Raji (cell line): ENCODE measurements around the gene MBTPS2.

Experiments used
- POLR2A ChIP-seq: IDR thresholded peaks from 2 replicates; pipeline ENCODE4 v1.6.1; 2011; ENCODE audit warnings: low read depth, low read length, control low read depth; ENCODE audit not compliant: insufficient read depth

MBTPS2 gene

GRCh38 chrX:21845096-21845495 lies 5.7 kb downstream of the MBTPS2 start:
- no peak for TF ChIP-seq POLR2A

- no peak for TF ChIP-seq POLR2A
Measured at GRCh38 chrX:21847342-21847741, 7.9 kb downstream of the MBTPS2 start.

DNA sequence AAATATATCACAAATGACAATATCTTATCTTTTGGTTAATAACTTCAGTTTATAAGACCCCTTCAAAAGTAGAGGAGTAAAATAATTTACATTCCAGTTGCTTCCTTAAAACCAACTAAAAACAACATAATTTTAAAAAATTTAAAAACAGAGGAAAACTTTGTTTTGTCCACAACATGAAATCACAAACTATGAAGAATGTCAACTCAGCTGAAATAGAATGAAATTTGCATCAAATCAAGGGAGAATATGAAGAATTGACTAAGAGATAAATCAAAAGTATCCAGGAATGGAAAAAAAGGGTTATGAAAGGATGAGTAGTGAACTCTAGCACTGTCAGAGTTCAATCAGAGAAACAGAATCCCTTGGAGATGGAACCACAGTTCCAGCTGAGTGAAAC lies 14.2 kb downstream of the MBTPS2 start:
- TF ChIP-seq POLR2A = no peak

GRCh38 chrX:21855937-21856415 lies 16.6 kb downstream of the MBTPS2 start, which contains the start of gene YY2:
Gene YY2, plus strand, starts transcription at chrX:21855987. Its CDS starts 498 bp downstream, at chrX:21856485.
- no peak for TF ChIP-seq POLR2A

DNA sequence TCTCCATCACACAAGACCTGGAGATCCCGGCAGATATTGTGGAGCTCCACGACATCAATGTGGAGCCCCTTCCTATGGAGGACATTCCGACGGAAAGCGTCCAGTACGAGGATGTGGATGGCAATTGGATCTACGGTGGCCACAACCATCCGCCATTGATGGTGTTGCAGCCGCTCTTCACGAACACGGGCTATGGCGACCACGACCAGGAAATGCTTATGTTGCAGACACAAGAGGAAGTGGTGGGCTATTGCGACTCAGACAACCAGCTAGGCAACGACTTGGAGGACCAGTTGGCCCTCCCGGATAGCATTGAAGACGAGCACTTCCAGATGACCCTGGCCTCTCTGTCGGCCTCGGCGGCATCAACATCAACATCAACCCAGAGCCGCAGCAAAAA lies 17.1 kb downstream of the MBTPS2 start:
- TF ChIP-seq POLR2A = no peak

- no peak for TF ChIP-seq POLR2A
Measured at GRCh38 chrX:21863241-21863640, 23.8 kb downstream of the MBTPS2 start.

- TF ChIP-seq POLR2A = no peak
Measured at GRCh38 chrX:21865436-21865835, 26.0 kb downstream of the MBTPS2 start.

GRCh38 chrX:21870494-21870893 lies 31.1 kb downstream of the MBTPS2 start:
- TF ChIP-seq POLR2A = no peak

DNA sequence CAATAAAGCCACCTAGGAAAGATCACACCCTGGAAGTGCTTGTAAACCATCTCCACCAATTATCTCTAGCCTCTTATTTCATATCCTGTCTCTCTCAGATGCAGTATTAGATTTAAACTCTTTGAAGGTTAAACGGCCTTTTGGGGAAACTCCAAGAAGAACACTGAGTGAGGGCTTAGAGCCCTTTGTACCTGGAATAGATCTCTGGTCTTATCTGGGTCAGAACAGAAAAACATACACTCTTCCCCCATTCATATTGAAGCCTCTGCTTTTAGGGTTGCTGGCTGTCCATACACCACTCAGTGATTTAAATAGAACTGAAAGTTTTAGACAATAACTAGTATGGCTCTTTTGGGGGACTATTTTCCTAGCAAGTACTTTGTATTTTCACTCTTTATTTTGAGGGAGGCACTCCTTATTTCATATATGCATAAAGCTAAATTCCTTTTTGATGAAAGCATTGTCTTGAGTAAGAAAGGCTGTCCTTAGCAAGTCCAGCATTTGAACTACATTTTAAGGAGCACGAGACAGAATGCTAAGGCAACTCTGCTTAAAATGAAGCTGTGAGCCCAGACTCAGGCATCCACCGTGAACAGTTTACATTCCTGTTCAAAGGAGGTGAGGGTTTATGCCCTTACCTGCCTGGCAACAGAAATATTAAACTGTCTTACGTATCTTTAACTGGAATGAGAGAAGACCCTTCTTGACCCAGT lies 33.8 kb downstream of the MBTPS2 start:
- TF ChIP-seq POLR2A = no peak

DNA sequence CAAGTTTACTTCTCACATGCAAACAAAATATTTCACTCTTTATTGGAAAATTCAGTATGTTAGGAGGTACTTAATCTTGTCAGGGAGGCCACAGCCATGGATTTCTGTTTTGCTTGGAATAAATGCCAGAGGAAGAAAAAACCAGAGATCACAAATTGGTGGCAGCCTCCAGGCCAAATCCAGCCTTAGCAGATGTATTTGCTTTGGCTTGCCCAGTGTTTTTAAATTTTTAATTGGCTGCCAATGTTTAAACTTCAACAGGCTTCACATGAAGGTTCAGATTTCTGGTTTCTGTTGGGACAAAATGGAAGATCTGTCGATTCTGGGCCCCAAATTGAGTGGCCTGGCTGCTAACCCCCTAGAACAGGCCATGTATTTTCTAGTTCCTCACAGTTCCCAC lies 35.6 kb downstream of the MBTPS2 start:
- TF ChIP-seq POLR2A = no peak

- TF ChIP-seq POLR2A = no peak
Measured at GRCh38 chrX:21881881-21882574, 42.6 kb downstream of the MBTPS2 start.

- TF ChIP-seq POLR2A = no peak
Measured at GRCh38 chrX:21883258-21883657, 43.8 kb downstream of the MBTPS2 start.

DNA sequence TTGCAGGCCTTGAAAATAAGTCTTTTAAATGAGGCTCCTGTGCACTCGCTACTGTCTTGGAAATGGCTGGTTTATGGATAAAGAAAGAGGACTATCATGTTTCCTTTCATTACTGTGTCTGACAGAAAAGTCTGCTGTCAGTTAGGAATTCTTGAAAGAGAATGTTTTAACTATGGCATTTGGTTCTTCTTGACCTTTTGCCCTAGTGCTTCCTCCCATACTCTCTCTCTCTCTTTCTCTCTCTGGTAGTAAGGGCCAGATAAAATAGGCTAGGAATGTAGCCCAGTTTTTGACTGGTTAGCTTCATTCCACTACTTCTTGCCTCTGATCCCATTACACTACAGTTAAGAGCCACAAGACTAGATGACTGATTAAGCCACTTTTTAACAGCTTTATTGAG lies 46.2 kb downstream of the MBTPS2 start:
- no peak for TF ChIP-seq POLR2A

GRCh38 chrX:21905313-21905712 lies 65.9 kb downstream of the MBTPS2 start:
- TF ChIP-seq POLR2A = no peak

- TF ChIP-seq POLR2A = no peak
Measured at GRCh38 chrX:21905953-21906352, 66.5 kb downstream of the MBTPS2 start.

GRCh38 chrX:21907260-21907659 lies 67.8 kb downstream of the MBTPS2 start:
- no peak for TF ChIP-seq POLR2A
